GM18868 (cell line): ENCODE measurements around the gene LARGE1.

Source experiments
- ATAC-seq: cut with Tn5 transposase; IDR thresholded peaks from one replicate; pipeline ENCODE4 v1.9.1; 2021; ENCODE audit warnings: mild to moderate bottlenecking, moderate library complexity; ENCODE audit not compliant: unreplicated experiment

Gene LARGE1

DNA sequence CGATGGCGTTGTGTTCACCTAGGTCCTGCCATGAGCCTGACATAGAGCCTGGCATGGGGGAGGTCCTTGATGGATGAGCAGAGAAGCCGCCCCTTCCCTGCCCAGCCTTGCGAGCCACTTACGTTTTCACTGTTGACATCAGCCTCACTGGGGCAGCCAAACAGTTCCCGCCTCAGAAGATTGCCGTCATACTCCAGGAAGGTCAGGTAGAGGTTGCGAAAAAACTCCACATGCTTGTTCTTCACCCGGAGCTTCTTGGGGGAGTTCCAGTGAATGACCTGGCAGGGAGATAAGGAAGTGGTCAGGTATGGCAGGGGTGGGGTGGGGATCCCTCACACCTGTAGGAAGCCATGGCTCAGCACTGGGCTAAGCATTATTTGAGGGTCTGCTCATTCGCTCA lies 582.8 kb downstream of the LARGE1 start:
- no peak for ATAC-seq

DNA sequence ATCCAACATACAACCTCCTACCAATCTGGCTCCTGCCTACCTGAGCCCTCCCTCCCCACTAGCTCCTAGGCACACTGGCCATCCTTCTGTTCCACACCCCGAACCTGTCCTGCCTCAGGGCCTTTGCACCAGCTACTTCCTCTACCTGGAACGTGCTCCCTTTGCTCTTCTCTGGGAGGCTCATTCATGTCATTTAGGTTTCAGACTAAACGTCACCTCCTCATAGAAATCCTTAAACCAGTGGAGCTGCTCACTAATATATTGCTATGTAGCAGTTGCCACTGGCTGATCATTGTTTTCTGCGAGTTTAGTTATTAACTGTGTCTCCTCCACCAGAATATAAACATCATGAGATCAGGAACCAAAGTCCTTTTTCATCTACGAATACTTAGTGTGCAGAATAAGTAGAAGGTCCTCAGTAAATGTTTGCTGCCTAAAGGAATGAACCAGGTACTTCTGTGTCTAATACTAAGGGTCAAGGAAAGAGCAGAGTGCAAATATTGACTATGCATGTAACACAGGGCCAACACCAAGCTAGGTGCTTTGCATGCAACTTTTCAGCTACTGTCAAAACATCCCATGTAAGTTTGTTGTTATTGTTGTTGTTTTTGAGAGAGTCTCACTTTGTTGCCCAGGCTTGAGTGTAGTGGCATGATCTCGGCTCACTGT lies 584.5 kb downstream of the LARGE1 start:
- no peak for ATAC-seq

DNA sequence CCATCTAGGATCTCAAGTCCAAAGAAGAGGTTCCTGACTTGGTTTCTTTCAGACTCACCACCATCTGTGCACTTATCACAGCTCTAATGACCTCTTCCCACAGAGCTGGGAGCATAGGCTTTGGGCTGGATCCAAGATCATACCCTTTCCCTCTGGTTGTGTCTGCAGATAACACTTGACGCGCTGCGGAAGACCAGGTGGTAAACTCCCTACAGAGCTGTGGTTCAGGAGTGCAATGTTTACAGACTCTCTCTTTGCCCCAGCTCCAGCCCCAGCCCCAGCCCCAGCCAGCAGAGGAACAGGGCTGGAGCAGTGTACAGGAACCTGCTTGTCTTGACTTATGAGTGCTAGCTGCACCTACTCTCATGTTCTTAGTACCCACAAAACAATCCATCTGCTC lies 587.7 kb downstream of the LARGE1 start:
- no peak for ATAC-seq

DNA sequence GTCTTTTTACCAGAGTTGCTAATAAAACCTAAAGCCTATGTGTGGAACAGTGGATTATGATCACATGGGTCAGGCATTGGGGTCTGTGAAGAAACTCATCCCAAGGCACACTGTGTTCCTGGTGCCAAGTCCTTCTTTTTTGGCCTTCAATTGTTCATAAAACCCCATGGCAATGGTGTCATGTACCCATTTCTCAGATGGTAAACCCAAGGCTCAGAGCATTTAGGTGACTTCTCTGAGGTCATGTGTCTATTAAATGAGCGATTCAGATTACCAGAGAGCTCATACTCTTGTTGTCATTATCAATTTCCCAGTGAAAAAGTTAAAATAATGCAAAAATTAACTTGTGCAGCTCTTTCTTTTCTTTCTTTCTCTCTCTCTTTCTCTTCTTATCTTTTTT lies 589.3 kb downstream of the LARGE1 start:
- ATAC-seq, result no peak

DNA sequence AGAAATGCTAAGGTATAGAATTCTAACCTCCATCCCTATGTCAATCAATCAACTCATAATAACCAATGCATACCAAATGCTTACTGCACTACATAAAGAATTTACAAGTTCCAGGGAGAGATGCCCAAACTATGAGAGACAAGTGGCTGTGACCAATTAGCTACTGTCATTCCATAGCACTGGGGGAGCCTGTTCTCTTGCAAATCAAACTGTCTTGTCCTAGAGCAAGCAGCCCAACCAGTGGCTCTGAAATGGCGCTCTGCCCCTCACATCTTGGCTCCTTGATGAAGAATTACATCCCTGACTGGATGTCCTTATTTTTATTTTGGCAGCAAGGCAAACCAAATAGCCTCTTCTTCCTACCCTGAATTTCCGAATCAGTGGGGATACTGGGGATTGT lies 589.7 kb downstream of the LARGE1 start:
- ATAC-seq, result no peak

DNA sequence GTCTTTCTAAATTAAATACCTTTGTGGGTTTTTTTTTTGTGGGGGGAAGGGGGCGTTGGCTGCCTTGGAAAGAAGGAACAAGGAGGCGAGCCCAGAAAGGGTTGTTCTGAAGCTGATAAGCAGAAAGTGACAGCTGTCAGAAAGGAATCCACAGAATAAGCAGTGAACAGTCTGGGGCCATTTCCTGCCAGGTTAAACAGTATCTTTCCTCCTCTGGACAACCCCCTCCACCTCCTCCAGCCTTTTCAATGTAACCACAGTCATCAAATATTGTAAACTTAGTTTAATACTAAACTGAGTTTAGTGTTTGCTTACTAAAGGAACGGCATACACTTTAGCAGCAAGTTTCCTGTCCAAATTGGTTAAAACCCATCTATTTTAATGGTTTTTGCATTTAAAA lies 590.9 kb downstream of the LARGE1 start:
- ATAC-seq, result no peak

- no peak for ATAC-seq
Observed at GRCh38 chr22:33328789-33329296, 591.4 kb downstream of the LARGE1 start.

DNA sequence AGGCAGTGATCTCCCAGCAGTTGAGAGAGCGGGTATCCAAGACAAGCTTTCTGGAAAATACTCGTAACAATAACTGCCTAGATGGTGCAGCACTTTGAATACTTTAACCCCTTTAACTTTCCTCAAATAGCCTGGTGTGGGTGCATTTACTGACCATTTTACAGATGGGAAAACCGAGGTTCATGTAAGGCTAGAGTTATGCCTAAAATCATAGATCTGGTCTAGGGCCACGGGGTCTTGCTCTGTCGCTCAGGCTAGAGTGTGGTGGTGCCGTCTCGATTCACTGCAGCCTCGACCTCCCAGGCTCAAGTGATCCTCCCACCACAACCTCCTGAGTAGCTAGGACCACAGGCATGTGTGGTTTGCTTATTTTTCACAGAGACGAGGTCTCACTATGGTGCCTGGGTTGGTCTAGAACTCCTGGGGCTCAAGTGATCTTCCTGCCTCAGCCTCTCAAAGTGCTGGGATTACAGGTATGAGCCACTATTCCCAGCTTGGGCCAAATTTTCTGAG lies 592.9 kb downstream of the LARGE1 start:
- no peak for ATAC-seq

GRCh38 chr22:33326540-33327295 lies 593.6 kb downstream of the LARGE1 start:
- no peak for ATAC-seq

DNA sequence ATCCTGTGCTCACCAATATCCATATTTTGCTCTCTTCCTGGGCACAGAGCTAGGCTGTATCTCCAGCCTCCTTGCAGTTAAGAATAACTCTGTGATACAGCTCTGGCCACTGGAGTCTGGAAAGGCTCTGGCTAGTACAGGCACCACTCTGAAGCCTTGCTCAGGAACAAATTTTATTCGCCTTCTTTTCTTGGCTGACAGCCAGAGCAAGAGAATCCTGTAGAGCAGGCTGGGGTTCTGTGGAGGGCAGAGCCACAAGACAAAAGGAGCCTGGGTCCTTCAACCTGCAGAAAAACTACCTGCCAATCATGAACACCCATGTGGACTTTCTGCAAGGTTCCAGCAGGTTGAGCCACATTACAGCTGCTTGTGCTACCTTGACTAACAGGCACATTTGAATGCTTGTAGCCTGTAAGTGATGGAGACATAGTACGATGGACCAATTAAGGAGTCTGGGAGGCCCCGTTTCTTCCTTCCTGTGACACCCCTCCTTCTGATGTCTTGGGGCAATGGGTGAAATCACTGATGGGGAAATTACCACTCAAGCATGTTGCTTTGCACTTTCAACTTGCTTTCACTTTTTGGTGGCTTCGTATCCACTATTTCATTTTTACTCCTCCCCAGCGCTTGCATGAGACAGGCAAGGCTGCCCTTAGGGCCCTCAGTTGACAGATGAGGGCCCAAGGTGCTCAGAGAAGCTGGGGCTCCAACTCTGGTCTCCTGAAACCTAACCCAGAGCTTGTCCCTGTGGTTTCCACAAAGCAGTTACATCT lies 594.9 kb downstream of the LARGE1 start:
- ATAC-seq, result peak; percentile 78

- ATAC-seq, result no peak
Observed at GRCh38 chr22:33324228-33324627, 596.0 kb downstream of the LARGE1 start.

DNA sequence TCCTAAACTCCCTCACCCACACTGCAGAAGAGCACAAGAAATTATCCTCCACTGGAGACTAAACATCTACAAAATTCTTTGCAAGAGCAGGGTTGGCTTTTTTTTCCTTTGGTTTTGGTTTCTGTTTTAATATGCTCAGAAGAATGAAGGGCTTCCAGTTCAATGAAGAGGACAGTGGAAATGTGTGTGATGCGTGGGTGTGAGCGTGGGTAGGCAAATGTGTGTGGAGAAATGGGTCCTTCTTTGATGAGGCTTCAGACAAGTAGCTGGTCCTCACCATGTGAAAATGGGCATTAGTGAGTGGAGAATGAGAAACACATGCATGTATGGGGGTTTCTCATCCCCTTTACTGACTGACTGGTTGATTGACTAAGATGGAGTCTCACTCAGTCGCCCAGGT lies 598.8 kb downstream of the LARGE1 start:
- ATAC-seq, result no peak

- no peak for ATAC-seq
Observed at GRCh38 chr22:33315954-33316353, 604.3 kb downstream of the LARGE1 start.

DNA sequence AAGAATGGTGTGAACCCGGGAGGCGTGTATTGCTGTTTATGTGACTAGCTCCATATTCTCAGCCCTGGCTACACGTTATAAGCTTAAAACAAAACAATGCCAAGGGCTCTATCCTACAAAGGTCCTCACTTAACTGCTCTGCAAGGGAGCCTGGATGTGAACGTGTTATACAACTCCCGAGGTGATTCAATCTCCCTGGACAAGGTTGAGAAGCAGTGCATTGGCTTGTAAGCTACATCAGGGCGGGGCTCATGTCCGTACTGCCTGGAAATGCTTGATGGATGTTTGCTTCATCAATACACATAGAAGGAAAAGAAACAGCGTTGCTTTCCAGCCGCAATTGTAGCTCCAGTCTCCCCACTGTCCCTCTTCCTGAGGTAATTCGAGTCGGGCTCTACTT lies 605.2 kb downstream of the LARGE1 start:
- no peak for ATAC-seq

GRCh38 chr22:33314316-33314715 lies 606.0 kb downstream of the LARGE1 start:
- ATAC-seq, result no peak

DNA sequence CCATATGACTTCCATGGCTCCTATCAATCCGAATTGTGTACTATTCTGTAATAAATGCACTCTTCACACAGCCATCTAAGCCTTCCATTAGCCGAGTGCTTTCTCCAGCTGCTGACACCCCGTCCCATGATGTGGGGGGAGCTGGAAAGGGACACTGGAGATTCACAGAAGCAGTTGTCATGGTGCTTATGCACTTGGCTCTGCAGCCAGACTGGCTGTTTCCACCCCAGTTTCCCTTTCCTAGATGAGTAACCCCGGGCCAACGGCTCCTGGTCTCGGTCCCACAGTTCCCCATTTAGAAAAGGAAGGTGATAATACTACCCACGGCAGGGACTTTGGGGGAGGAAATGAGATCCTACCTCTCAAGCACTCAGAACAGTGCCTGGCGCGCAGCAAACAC lies 617.2 kb downstream of the LARGE1 start:
- ATAC-seq, result no peak

DNA sequence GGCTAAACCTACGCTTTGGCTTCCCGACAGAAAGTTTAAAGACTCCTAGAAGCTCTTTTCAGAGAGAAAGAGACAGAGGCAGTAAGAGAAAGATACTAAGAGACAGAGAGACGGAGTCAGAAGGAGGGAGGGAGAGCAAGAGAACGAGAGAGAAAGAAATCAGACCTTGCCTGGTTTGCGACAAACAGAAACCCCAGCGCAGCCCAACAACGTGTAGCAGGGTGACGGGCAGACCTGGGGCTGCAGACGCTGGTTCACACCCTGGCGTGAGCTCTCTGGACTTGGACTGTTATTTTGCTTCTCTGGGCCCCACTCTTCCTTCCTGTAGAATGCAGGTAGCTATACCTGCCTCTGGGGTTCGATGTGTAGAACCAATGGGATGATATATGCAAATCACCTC lies 617.7 kb downstream of the LARGE1 start:
- ATAC-seq, result no peak

DNA sequence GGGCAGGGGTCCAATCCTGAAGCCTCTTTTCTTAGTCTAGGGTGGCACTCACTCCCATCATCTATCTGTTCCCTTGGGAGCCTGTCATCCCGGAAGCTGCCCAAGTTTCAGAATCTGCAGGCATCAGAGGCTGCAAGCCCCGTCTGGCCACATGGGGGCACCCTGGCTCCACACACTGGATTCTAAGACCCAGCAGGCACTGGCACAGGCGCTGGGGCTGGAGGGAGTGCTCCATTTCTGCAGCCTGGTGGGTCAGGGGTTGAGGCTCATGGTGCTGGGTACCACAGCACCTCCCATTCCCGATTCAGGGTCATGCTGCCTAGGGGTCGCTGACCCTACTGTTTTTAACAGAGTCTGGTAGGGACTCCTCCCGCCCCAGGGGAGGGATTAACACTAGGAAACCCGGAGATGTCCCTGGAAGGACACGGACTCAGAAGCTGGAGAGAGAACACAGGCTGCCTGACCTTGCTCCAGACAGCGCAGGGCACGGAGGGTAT lies 618.2 kb downstream of the LARGE1 start:
- peak; percentile 43 for ATAC-seq

DNA sequence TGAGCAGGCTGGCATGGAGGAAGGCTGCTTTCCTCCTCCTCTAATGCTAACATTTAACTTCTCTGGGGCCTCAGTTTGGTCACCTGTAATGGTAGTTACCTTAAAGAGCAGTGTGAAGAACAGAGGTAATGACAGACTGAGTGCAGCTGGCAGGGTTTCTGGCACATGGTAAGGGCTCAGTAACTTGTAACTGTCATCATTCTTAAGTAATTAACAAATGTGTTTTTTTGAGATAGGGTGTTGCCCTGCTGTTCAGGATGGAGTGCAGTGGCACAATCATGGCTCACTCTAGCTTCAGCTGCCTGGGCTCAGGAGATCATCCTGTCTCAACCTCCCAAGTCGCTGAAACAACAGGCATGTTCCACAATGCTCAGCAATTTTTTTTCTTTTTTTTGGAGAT lies 620.1 kb downstream of the LARGE1 start:
- no peak for ATAC-seq

DNA sequence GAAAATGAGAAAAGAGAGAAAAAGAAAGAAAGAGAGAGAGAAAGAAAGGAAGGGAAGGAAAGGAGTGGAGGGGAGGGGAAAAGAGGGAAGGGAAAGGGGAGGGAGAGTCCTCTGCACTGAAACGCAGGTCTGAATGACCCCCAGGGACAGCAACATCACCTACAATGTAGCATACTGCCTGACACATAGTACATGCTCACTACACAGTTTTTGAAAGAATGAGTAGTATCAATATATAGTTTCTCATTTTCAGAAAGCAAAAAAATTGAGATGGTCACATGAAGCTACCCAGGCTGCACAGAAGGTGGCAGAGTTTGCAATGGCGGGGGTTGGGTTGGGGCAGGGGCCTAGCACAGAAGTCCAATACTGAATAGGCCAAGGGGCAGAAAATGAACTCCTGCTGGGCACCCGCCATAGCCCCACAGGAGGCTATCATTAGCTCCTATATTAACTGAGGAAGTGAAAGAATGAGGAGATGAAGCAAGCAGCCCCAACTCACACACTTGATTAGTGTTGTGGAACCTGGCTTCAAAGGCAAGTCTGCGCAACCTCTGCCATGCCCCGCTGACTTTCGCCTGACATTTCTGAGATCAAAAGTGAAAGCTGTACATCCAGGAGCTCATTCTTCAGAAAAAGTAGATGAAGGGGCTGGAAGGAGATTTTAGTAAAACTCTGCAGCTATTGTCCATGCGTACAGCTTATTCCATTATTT lies 620.9 kb downstream of the LARGE1 start:
- ATAC-seq, result peak; percentile 87

- no peak for ATAC-seq
Observed at GRCh38 chr22:33296941-33297340, 623.3 kb downstream of the LARGE1 start.
